Breast epithelium (tissue), 4 donors: ENCODE data around the gene MS4A2. TPM values are rescaled to one million over a fixed set of nuclear protein-coding genes. Genes with fewer than 3 reads are reported as not detected.

Experiments used
- DNase-seq, 2 donors: peaks; one replicate each; pipeline ENCODE4 v3.0.0-alpha.2; 2019; ENCODE audit warnings: low spot score in 2 of 2
- H3K27ac ChIP-seq, 2 donors: fragments of 200-600 bp; sonication (generic) in 1 of 2; one replicate each; pipeline ENCODE4 v1.5.1; 2016 to 2019; ENCODE audit warnings: mild to moderate bottlenecking in 1 of 2
- H3K27me3 ChIP-seq, 2 donors: fragments of 200-600 bp; sonication (generic) in 1 of 2; one replicate each; pipeline versions ENCODE4 v1.5.1 to v1.6.0; 2017 to 2019; ENCODE audit warnings: control low read depth in 1 of 2, mild to moderate bottlenecking in 1 of 2
- H3K36me3 ChIP-seq: fragments of 200-600 bp; one replicate; pipeline ENCODE4 v1.5.1; 2019
- H3K4me1 ChIP-seq, 2 donors: fragments of 200-600 bp; sonication (generic); one replicate each; pipeline ENCODE4 v1.5.1; 2016 to 2019; ENCODE audit warnings: control low read depth in 1 of 2
- H3K4me3 ChIP-seq, 3 donors: fragments of 200-600 bp; sonication (generic); 1 replicate in 2 of 3; 2 replicates in 1 of 3; pipeline ENCODE4 v1.5.1; 2016 to 2019; ENCODE audit warnings: mild to moderate bottlenecking in 3 of 3, moderate library complexity in 2 of 3
- H3K9me3 ChIP-seq, 2 donors: fragments of 200-600 bp; sonication (generic) in 1 of 2; one replicate each; pipeline ENCODE4 v1.5.1; 2016 to 2019; ENCODE audit warnings: control low read depth in 1 of 2
- CTCF ChIP-seq, 3 donors: fragments of 450-650 bp; IDR thresholded peaks; one replicate each; pipeline ENCODE4 v1.5.1; 2016 to 2017; ENCODE audit warnings: antibody characterized with exemption in 3 of 3, mild to moderate bottlenecking in 3 of 3, moderate library complexity in 3 of 3
- POLR2A ChIP-seq: fragments of 450-650 bp; IDR thresholded peaks from one replicate; pipeline ENCODE4 v1.6.1; 2016; ENCODE audit warnings: antibody characterized with exemption, mild to moderate bottlenecking, moderate library complexity
- POLR2AphosphoS5 ChIP-seq, 3 donors: sonication (generic); formaldehyde crosslinking; IDR thresholded peaks; one replicate each; pipeline ENCODE4 v1.6.1; 2017; ENCODE audit warnings: antibody characterized with exemption in 3 of 3
- intact Hi-C: fragments of 100-400 bp; cut with DNase I; formaldehyde crosslinking; loops from one replicate; pipeline ENCODE4 v1.15.1; 2023; ENCODE audit warnings: low total_unique reads
- total RNA-seq, 3 donors: library from RNA; depleted of rRNA; stranded (reverse); fragments of >200 nt; gene quantifications; one replicate each; pipeline ENCODE4 v1.1.0, GENCODE V29; 2016

The MS4A2 gene
- total RNA-seq, 3 donors from 2014 or later: 0.66 to 7.8 (median 0.73) TPM

- TF ChIP-seq POLR2A (no peak), POLR2AphosphoS5 (IDR thresholded peaks at IDR 0.05) (no peak), CTCF (IDR thresholded peaks at IDR 0.05) (no peak)
- Histone ChIP-seq H3K27ac (no peak overlapping the region), H3K27me3 (no peaks in the 10 kb centered on the region), H3K4me3 (no peak overlapping the region), H3K9me3 (no peaks in the 10 kb centered on the region), H3K4me1 (no peaks in the 10 kb centered on the region), H3K36me3 (no peaks in the 10 kb centered on the region)
- no peak for DNase-seq
- intact Hi-C loops: no loop called here
Measured at GRCh38 chr11:60085909-60086308, 2.6 kb upstream of the MS4A2 start.

GRCh38 chr11:60087239-60087638, 1.2 kb upstream of the MS4A2 start:
- TF ChIP-seq POLR2AphosphoS5 (IDR thresholded peaks at IDR 0.05): no peak
- TF ChIP-seq POLR2A: no peak
- no peak for TF ChIP-seq CTCF (IDR thresholded peaks at IDR 0.05)
- Histone ChIP-seq H3K27ac (no peak overlapping the region), H3K27me3 (no peaks in the 10 kb centered on the region), H3K4me3 (no peak overlapping the region), H3K4me1 (no peaks in the 10 kb centered on the region), H3K9me3 (no peaks in the 10 kb centered on the region), H3K36me3 (no peaks in the 10 kb centered on the region)
- intact Hi-C loops: no loop called here
- DNase-seq: no peak

- TF ChIP-seq POLR2AphosphoS5 (IDR thresholded peaks at IDR 0.05) (no peak), POLR2A (no peak), CTCF (IDR thresholded peaks at IDR 0.05) (no peak)
- H3K4me3 ChIP-seq: no peak overlapping the region
- no peak overlapping the region for H3K27ac ChIP-seq
- H3K4me1 ChIP-seq: no peaks in the 10 kb centered on the region
- H3K9me3 ChIP-seq: no peaks in the 10 kb centered on the region
- no peak for DNase-seq
- peaks cover 0 to 4% of the 10 kb centered on the region in 2 donors for H3K27me3 ChIP-seq
- intact Hi-C loops: no loop called here
- H3K36me3 ChIP-seq: no peaks in the 10 kb centered on the region
Measured at GRCh38 chr11:60095477-60096120, 7.1 kb downstream of the MS4A2 start.

- Histone ChIP-seq H3K36me3 (no peaks in the 10 kb centered on the region), H3K27me3 (peaks cover 0 to 4% of the 10 kb centered on the region in 2 donors), H3K4me1 (no peaks in the 10 kb centered on the region), H3K27ac (no peak overlapping the region), H3K9me3 (no peaks in the 10 kb centered on the region), H3K4me3 (no peak overlapping the region)
- TF ChIP-seq POLR2A (no peak), POLR2AphosphoS5 (IDR thresholded peaks at IDR 0.05) (no peak), CTCF (IDR thresholded peaks at IDR 0.05) (no peak)
- intact Hi-C loops: no loop called here
- DNase-seq: no peak
Measured at GRCh38 chr11:60097189-60097588, 8.7 kb downstream of the MS4A2 start.

GRCh38 chr11:60098508-60098907, 10.0 kb downstream of the MS4A2 start:
- no peaks in the 10 kb centered on the region for H3K4me1 ChIP-seq
- intact Hi-C loops: no loop called here
- TF ChIP-seq CTCF (IDR thresholded peaks at IDR 0.05): no peak
- no peak for TF ChIP-seq POLR2A
- TF ChIP-seq POLR2AphosphoS5 (IDR thresholded peaks at IDR 0.05): no peak

More at GRCh38 chr11:60098508-60098907, 10.0 kb downstream of the MS4A2 start:
- Histone ChIP-seq H3K27me3 (peaks cover 0 to 4% of the 10 kb centered on the region in 2 donors), H3K27ac (no peak overlapping the region), H3K36me3 (no peaks in the 10 kb centered on the region), H3K9me3 (no peaks in the 10 kb centered on the region), H3K4me3 (no peak overlapping the region)
- no peak for DNase-seq
